ENCODE measurements around the gene CFAP97. TPM values are rescaled to one million over a fixed set of nuclear protein-coding genes. Genes with fewer than 3 reads are reported as not detected.

CFAP97 gene
- total and polyA plus RNA-seq, 2 experiments from 2014 or later, result 46.3 to 50.8 TPM

DNA sequence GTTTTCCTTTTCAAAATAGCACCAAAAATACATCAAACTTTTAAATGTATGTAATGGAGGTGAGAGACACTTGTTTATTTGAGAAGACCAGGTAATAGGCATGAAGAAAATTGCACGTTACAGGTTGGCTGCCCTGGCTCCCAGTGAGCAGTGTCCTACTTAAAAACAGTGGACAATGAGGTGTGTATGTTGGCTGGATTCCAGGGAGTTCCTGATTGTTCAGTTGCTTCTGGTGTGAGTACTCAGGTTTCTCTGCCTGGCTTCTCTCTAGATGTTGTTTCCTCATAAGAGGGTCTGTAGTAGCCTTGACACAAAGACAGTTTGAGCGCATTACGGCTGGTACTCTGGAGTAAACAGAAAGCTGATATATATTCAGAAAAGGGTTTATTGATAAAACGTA lies 35.0 kb upstream of the CFAP97 start:
- TF ChIP-seq EZH2phosphoT487 (IDR thresholded peaks at IDR 0.05; ENCODE audit: insufficient read depth, low read depth) (no peak), EZH2 (IDR thresholded peaks at IDR 0.05; ENCODE audit: insufficient read depth, poor library complexity, severe bottlenecking) (no peak)
- Histone ChIP-seq H3K9ac (no peak overlapping the region), H3K4me1 (ENCODE audit: insufficient read depth) (peaks cover 22% of the 10 kb centered on the region), H3K36me3 (ENCODE audit: low read depth) (no peaks in the 10 kb centered on the region), H3K9me2 (ENCODE audit: insufficient read depth) (no peaks in the 10 kb centered on the region), H3K4me3 (no peak overlapping the region), H3K27ac (peak overlapping the region; percentile 40), H3K4me2 (ENCODE audit: unreplicated experiment) (peak overlapping the region; percentile 49), H3K79me2 (ENCODE audit: insufficient read depth) (peaks cover 67% of the 10 kb centered on the region), H3F3A (ENCODE audit: insufficient read depth) (peaks cover 25% of the 10 kb centered on the region), H3K27me3 (replicated peaks; ENCODE audit: insufficient read depth) (no peaks in the 10 kb centered on the region), H4K20me1 (ENCODE audit: insufficient read depth) (no peaks in the 10 kb centered on the region), H3K9me3 (ENCODE audit: low read depth) (no peaks in the 10 kb centered on the region), H2AFZ (no peak overlapping the region)
- DNase-seq, result peak; percentile 20
- 99 to 100% methylated on average over 4 of the region's 4 CpGs for whole genome bisulfite sequencing, 2 experiments (ENCODE audit: low coverage in 1 of 2, low lambda C conversion rate in 2 of 2, missing lambda C conversion rate in 2 of 2)
- in situ Hi-C loops (cut with MboI), result no loop called here

DNA sequence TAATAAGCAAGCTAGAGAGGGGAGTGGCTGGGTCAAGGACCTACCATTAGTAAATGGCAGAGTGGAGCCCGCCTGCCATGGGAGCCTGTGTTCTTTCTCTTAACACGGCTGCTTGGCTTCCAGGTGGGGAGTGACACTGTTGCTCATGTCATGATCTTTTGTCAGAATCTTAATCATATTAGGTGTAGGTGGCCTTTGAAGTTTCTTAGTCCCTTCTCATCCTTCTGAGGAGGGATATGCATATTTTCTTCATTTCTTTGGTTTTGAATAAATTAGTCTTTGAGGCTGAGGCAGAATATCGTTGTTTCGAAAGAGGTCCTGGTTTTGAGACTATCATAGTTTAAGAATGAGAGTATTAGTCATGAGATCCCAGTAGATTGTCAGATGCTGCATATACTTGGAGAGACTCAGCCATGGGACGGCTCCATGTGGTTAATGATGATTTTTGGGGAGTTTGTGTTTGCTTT lies 34.4 kb upstream of the CFAP97 start:
- peaks cover 22% of the 10 kb centered on the region for H3K4me1 ChIP-seq (ENCODE audit: insufficient read depth)
- peak overlapping the region; percentile 40 for H3K27ac ChIP-seq
- no peaks in the 10 kb centered on the region for H3K9me2 ChIP-seq (ENCODE audit: insufficient read depth)
- H2AFZ ChIP-seq, result no peak overlapping the region
- H4K20me1 ChIP-seq (ENCODE audit: insufficient read depth), result no peaks in the 10 kb centered on the region
- peak overlapping the region; percentile 49 for H3K4me2 ChIP-seq (ENCODE audit: unreplicated experiment)
- peak overlapping the region; percentile 6; the same call in 1 of the 2 replicates for H3K4me3 ChIP-seq
- no peaks in the 10 kb centered on the region for H3K27me3 ChIP-seq (replicated peaks; ENCODE audit: insufficient read depth)
- DNase-seq, result peak; percentile 88
- peaks cover 25% of the 10 kb centered on the region for H3F3A ChIP-seq (ENCODE audit: insufficient read depth)
- peaks cover 67% of the 10 kb centered on the region for H3K79me2 ChIP-seq (ENCODE audit: insufficient read depth)
- in situ Hi-C loops (cut with MboI), result no loop called here
- H3K9me3 ChIP-seq (ENCODE audit: low read depth), result no peaks in the 10 kb centered on the region
- TF ChIP-seq EZH2 (IDR thresholded peaks at IDR 0.05; ENCODE audit: insufficient read depth, poor library complexity, severe bottlenecking), result no peak
- TF ChIP-seq EZH2phosphoT487 (IDR thresholded peaks at IDR 0.05; ENCODE audit: insufficient read depth, low read depth), result no peak
- H3K9ac ChIP-seq, result no peak overlapping the region
- WGBS, 2 experiments (ENCODE audit: low coverage in 1 of 2, low lambda C conversion rate in 2 of 2, missing lambda C conversion rate in 2 of 2), result 42 to 43% methylated on average over 5 of the region's 5 CpGs
- no peaks in the 10 kb centered on the region for H3K36me3 ChIP-seq (ENCODE audit: low read depth)

DNA sequence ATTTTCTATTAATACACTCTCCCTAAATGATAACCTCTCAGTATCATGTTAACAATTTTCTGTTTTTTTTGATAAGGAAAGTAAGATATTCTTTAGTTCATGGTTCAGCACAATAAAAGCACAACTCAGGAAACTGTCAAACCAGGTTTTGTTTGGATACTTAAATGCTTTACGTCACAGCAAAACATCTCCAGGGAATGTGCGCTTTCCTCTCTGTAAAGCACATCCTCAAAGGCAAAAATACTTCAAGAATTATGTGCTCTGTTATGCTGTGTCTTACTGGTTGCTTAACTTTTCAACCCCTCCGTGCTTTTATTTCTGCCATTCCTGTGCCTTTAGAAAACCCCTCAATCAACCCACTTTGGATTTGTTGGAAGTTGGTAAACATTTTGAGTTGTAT lies 33.4 kb upstream of the CFAP97 start:
- H3K79me2 ChIP-seq (ENCODE audit: insufficient read depth), result peaks cover 67% of the 10 kb centered on the region
- H3K4me2 ChIP-seq (ENCODE audit: unreplicated experiment), result no peak overlapping the region

DNA sequence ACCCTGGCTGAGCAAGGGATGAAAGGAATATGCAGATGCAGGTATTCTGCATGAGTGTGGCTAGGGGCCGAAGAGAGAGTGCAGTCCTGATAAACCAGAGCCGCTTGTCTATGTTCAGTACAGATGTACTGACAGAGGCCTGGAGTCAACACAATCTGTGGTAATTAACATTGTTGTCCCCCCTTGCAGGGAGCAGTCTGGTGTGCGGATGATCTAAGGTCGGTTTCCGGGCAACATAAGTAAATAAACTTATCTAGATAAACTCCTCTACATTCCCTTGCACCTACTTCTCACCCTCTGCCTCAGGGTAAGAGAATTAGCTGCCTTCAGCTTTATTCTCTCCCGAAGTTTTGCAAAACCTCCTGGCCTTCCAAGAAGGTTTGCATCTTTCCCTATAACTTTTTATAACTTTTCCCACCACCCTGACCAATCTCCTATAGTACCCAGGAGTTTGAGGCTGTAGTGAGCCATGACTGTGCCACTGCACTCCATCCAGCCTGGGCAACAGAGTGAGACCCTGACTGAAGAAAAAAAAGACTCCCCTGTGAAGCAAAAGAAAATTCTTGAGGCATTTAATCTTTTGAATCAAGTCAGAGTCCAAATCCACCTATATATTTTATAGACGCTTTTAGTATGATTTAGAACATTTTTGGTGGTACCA lies 32.2 kb upstream of the CFAP97 start:
- Histone ChIP-seq H3K9ac (no peak overlapping the region), H3K9me2 (ENCODE audit: insufficient read depth) (no peaks in the 10 kb centered on the region), H3K36me3 (ENCODE audit: low read depth) (no peaks in the 10 kb centered on the region), H3K79me2 (ENCODE audit: insufficient read depth) (peaks cover 71% of the 10 kb centered on the region), H3K27ac (no peak overlapping the region), H3F3A (ENCODE audit: insufficient read depth) (peaks cover 33% of the 10 kb centered on the region), H4K20me1 (ENCODE audit: insufficient read depth) (no peaks in the 10 kb centered on the region), H3K4me3 (no peak overlapping the region), H3K4me2 (ENCODE audit: unreplicated experiment) (no peak overlapping the region), H2AFZ (no peak overlapping the region), H3K9me3 (ENCODE audit: low read depth) (no peaks in the 10 kb centered on the region), H3K27me3 (replicated peaks; ENCODE audit: insufficient read depth) (no peaks in the 10 kb centered on the region), H3K4me1 (ENCODE audit: insufficient read depth) (peaks cover 31% of the 10 kb centered on the region)
- in situ Hi-C loops (cut with MboI), result no loop called here
- TF ChIP-seq EZH2phosphoT487 (IDR thresholded peaks at IDR 0.05; ENCODE audit: insufficient read depth, low read depth) (no peak), EZH2 (IDR thresholded peaks at IDR 0.05; ENCODE audit: insufficient read depth, poor library complexity, severe bottlenecking) (no peak)
- 86 to 89% methylated on average over 7 of the region's 7 CpGs for WGBS, 2 experiments (ENCODE audit: low coverage in 1 of 2, low lambda C conversion rate in 2 of 2, missing lambda C conversion rate in 2 of 2)
- no peak for DNase-seq

More for the DNA sequence above, 33.4 kb upstream of the CFAP97 start:
- no peak overlapping the region for H3K9ac ChIP-seq
- H3K4me3 ChIP-seq, result no peak overlapping the region
- no peak overlapping the region for H2AFZ ChIP-seq
- no peaks in the 10 kb centered on the region for H3K9me2 ChIP-seq (ENCODE audit: insufficient read depth)
- no peaks in the 10 kb centered on the region for H3K9me3 ChIP-seq (ENCODE audit: low read depth)
- 97 to 100% methylated on average over 3 of the region's 3 CpGs for whole genome bisulfite sequencing, 2 experiments (ENCODE audit: low coverage in 1 of 2, low lambda C conversion rate in 2 of 2, missing lambda C conversion rate in 2 of 2)
- H3K36me3 ChIP-seq (ENCODE audit: low read depth), result no peaks in the 10 kb centered on the region
- no peak for DNase-seq
- TF ChIP-seq EZH2 (IDR thresholded peaks at IDR 0.05; ENCODE audit: insufficient read depth, poor library complexity, severe bottlenecking) (no peak), EZH2phosphoT487 (IDR thresholded peaks at IDR 0.05; ENCODE audit: insufficient read depth, low read depth) (no peak)
- H3F3A ChIP-seq (ENCODE audit: insufficient read depth), result peaks cover 32% of the 10 kb centered on the region
- H3K27ac ChIP-seq, result no peak overlapping the region
- H3K4me1 ChIP-seq (ENCODE audit: insufficient read depth), result peaks cover 29% of the 10 kb centered on the region
- no peaks in the 10 kb centered on the region for H4K20me1 ChIP-seq (ENCODE audit: insufficient read depth)
- in situ Hi-C loops (cut with MboI), result no loop called here
- H3K27me3 ChIP-seq (replicated peaks; ENCODE audit: insufficient read depth), result no peaks in the 10 kb centered on the region

All from GM23248 (cell line).